Measurements from ENCODE around the gene DRAM2. TPM values are rescaled to one million over a fixed set of nuclear protein-coding genes. Genes with fewer than 3 reads are reported as not detected.

Gene DRAM2
- total and polyA plus RNA-seq, 2 donors (not counting 3 experiments of a cell fraction or from before 2014, with no cell fraction given) = 21.7 to 55.9 TPM

DNA sequence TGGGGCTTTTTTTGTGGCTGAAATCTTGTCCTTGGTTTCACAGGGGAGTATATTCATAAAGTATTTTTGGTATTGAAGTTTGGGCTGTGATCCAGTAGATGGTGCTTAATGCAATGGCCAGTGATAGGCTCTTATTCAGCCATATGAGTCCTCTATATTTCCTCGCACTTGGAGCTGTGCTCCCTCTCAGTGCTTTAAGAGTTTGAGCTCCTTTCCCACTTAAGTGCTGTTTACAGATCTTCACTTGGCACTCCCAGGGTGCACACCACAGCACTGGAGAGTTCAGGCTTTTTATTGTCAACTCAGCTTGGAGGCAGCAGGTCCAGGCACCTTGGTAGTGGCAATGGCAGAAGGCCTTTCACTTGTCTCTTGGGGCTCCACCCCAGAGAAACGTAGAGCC is 54.9 kb downstream of the DRAM2 start:
- H3K36me3 ChIP-seq (ENCODE audit: control insufficient read depth in 2 of 2, extremely low read depth in 1 of 2, insufficient read depth in 2 of 2, low read length in 2 of 2) = no peaks in the 10 kb centered on the region
- intact Hi-C loops (cut with micrococcal nuclease) (no loop called here), dilution Hi-C loops (cut with MboI; ENCODE audit: extremely low pct_ligation_motif_present, low sequenced_read_pairs) (no loop called here)
- POLR2A ChIA-PET = no interaction called here
- FAIRE-seq (no peak), DNase-seq (ENCODE audit: low read depth, low spot score) (no peak)
- H3K27me3 ChIP-seq (ENCODE audit: control insufficient read depth in 2 of 2, insufficient read depth in 2 of 2, low read length in 2 of 2) = no peaks in the 10 kb centered on the region
- BruUV-seq (replicated peaks) = no TSS peak
- H3K4me1 ChIP-seq (ENCODE audit: control insufficient read depth, extremely low read depth, insufficient read depth, low read length) = no peaks in the 10 kb centered on the region
- TF ChIP-seq MYC (IDR thresholded peaks at IDR 0.05; ENCODE audit: low read depth, low read length) (no peak), FOS (IDR thresholded peaks at IDR 0.05; ENCODE audit: borderline replicate concordance, insufficient read depth, low read length) (no peak), GATA2 (IDR thresholded peaks at IDR 0.05; ENCODE audit: insufficient read depth, insufficient read length, low read depth, low read length) (no peak), POLR2AphosphoS5 (IDR thresholded peaks at IDR 0.05; ENCODE audit: insufficient read depth, low read depth, low read length) (no peak), POLR2A (IDR thresholded peaks at IDR 0.05; ENCODE audit: low read depth, low read length) (no peak), EZH2 (IDR thresholded peaks at IDR 0.05; ENCODE audit: borderline replicate concordance, low read depth, low read length, severe bottlenecking) (no peak), JUN (IDR thresholded peaks at IDR 0.05; ENCODE audit: borderline replicate concordance, insufficient read depth, insufficient read length, low read depth) (no peak)
- TF ChIP-seq, protein P1, sequence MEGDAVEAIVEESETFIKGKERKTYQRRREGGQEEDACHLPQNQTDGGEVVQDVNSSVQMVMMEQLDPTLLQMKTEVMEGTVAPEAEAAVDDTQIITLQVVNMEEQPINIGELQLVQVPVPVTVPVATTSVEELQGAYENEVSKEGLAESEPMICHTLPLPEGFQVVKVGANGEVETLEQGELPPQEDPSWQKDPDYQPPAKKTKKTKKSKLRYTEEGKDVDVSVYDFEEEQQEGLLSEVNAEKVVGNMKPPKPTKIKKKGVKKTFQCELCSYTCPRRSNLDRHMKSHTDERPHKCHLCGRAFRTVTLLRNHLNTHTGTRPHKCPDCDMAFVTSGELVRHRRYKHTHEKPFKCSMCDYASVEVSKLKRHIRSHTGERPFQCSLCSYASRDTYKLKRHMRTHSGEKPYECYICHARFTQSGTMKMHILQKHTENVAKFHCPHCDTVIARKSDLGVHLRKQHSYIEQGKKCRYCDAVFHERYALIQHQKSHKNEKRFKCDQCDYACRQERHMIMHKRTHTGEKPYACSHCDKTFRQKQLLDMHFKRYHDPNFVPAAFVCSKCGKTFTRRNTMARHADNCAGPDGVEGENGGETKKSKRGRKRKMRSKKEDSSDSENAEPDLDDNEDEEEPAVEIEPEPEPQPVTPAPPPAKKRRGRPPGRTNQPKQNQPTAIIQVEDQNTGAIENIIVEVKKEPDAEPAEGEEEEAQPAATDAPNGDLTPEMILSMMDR (IDR thresholded peaks at IDR 0.05; ENCODE audit: extremely low read depth in 1 of 2, insufficient read depth in 1 of 2, low read depth in 1 of 2, low read length in 2 of 2) = no peak
- TF ChIP-seq, protein P2, sequence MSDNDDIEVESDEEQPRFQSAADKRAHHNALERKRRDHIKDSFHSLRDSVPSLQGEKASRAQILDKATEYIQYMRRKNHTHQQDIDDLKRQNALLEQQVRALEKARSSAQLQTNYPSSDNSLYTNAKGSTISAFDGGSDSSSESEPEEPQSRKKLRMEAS (IDR thresholded peaks at IDR 0.05; ENCODE audit: insufficient read depth, insufficient read length) = no peak
- no peak overlapping the region for H3K9ac ChIP-seq (replicated peaks; ENCODE audit: extremely low read depth, insufficient read depth, low read length)
- CTCF ChIA-PET = no interaction called here
- H2AFZ ChIP-seq (ENCODE audit: low read depth, low read length) = no peak overlapping the region
- no peaks in the 10 kb centered on the region for H4K20me1 ChIP-seq (replicated peaks; ENCODE audit: control insufficient read depth, extremely low read depth, insufficient read depth, low read length)
- no peak overlapping the region for H3K4me2 ChIP-seq (ENCODE audit: insufficient read depth, low read length)
- H3K9me3 ChIP-seq (replicated peaks; ENCODE audit: control insufficient read depth, insufficient read depth, low read length) = no peaks in the 10 kb centered on the region
- no peaks in the 10 kb centered on the region for H3K79me2 ChIP-seq (ENCODE audit: control insufficient read depth, insufficient read depth, low read length)
- no peak overlapping the region for H3K4me3 ChIP-seq (replicated peaks in 1 of 3; ENCODE audit: insufficient read depth in 1 of 3, low read depth in 1 of 3, low read length in 3 of 3)
- no peak overlapping the region for H3K27ac ChIP-seq (ENCODE audit: insufficient read depth, low read depth, low read length)
- H3K9me1 ChIP-seq (replicated peaks; ENCODE audit: control insufficient read depth, extremely low read depth, insufficient read depth, low read length) = no peaks in the 10 kb centered on the region
